Myocyte (in vitro differentiated cells): ENCODE data around the gene SCTR. TPM values are rescaled to one million over a fixed set of nuclear protein-coding genes. Genes with fewer than 3 reads are reported as not detected.

Source experiments
- DNase-seq: peaks from one replicate; pipeline ENCODE4 v3.0.0-alpha.2; 2012; ENCODE audit warnings: low read depth
- total RNA-seq: library from RNA; depleted of rRNA; stranded (reverse); fragments of >200 nt; gene quantifications from 2 replicates; pipeline ENCODE4 v1.2.3, GENCODE V29; 2014

SCTR gene
- total RNA-seq, 1 donor from 2014 or later: not detected

GRCh38 chr2:119475857-119476244 lies 48.4 kb downstream of the SCTR start:
- DNase-seq: no peak

- no peak for DNase-seq
These were observed 48.9 kb downstream of the SCTR start for GRCh38 chr2:119475225-119475856.

DNA sequence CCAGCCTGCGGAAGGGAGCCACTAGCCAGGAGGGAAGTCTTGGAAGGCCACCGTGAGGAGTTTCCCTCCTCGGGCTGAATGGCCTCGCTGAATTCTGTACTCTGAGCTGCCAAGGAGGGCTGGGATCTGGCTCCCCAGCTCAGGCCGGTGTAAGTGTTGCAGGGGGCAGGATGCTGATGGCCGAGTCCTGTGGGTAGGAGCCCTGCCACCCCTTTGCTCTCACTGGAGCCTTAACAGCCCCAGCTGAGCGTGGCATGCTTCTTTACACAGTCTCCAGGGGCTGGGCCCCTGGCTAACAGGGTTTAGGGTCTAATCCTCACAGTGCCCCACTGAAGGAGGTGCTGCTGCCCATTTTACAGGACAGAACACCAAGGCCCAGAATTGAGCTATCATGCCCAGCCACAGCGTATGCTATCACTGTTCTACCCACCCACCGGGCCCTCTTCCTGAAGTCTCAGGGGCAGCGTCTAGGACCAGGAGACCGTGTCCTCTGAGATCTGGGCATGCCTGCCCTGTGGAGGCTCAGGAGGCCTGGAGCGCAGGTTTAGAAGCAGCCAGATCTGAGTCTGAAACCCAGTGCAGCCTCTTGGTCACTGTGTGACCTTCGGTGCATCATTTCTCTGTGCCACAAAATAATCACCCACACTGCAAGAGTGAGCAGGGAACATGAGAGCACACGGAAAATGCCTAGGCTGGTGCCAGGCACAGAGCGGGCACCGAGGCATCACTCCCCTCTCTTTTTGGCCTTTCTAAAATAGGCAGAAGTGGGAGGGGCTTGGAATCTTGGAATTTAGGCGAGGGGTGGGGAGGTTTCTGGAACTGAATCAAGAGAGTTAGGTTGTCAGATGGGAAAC lies 49.7 kb downstream of the SCTR start:
- no peak for DNase-seq

DNA sequence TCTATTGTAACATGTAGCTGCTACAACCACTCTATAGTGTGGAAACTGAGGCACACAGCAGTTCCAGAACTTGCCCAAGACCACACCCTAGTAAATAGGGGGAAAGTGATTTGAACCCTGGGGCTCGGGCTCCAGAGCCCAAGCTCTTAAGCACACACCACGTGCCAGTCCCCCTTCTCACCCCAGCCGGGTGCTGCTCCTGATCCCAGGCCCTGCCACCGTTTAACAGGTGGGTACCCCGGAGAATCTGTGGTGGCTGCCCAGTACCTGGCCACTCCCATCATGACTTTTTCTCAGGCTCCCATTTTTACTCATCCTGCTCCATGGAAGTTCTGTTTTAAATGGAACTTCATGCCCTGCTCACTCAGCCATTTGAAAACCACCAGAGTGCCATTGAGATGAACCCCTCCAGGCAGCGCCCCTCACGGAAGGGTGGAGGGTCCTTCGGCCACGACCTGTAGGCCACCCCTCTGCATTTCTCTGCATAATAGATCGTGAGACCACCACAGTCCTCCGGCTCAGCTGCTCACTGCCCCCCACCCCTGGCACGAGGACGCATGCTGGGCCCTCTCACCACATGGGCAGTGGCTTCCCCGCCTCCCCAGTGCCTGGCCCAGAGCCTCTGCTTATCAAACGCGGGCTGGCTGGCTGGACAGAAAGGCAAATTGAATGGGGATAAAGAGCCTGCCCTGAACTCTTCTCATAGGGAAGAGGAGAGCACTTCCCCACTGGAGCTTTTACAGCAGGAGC lies 50.5 kb downstream of the SCTR start:
- no peak for DNase-seq

DNA sequence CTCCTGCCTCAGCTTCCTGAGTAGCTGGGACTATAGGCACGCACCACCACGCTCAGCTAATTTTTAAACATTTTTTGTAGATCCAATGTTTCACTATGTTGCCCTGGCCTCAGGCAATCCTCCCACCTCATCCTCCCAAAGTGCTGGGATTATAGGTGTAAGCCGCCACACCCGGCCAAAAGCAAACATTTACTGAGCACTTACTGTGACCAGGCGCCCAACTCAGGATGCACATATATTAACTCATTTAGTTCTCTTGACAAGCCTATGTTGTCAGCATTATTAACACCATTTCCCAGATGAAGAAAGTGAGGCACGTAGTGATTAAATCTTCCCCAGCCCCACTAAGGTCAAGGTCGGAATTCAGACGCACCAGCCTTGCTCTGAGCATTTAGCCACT lies 51.5 kb downstream of the SCTR start:
- no peak for DNase-seq

DNA sequence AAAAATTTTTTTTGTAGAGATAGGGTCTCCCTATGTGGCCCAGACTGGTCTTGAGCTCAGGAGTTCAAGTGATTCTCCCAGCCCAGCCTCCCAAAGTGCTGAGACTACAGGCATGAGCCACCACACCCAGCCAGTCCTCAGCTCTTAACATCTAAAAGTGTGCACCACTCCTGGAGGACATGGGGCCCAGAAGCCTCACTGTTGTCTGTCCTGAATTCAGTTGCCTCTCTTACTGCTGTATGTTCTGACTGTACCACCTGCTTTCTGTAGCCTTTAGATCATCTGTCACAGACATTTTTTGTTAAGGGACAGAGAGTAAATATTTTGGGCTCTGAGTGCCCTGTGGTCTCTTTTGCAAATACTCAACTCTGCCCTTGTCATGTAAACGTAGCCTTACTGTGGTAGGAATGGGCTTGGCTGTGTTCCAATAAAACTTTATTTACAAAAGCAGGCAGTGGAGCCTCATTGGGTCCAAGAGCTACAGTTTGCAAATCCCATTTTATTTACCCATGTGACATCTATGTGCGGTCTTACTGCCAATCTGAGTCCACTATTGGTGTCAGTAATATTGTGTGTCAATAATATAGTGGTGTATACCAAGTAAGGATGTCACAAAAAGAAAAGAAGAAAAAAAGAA lies 54.5 kb downstream of the SCTR start:
- DNase-seq: peak; percentile 10

- DNase-seq: no peak
These were observed 55.2 kb downstream of the SCTR start for GRCh38 chr2:119469131-119469530.

DNA sequence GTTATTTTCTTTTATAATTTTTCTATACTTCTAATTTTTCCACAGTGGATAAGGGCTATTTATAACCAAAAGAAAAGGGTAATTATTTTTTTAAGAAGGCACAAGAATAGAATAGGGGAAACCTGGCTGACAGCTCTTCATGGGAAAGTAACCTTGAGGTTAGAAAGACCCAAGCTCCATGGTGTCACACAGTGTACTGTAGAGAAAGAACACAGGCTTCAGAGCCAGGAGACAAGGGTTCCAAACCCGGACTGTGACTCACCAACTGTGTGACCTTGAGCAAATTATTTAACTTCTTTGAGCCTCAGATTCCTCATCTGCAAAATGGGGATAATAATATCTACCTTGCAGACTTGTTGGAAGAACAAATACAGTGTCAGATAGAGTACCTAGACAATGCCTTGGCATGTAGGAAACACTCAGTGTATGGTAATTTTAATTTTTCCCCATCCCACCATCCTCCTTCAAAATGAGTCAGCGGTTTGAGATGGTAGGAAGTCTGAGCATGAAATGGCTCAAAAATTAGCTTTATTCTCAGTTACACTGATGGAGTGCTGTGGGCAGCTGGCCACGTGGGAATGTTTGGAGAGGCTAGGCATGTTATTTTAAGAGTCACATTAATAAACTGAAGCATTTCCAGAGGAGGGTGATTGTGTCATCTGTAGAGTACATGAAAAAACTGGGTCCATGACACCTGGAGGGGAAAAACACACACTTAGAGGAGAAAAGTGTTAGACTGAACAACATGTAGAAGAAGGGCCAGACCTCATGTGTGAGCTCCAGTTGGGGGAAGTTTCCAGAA lies 55.9 kb downstream of the SCTR start:
- DNase-seq: peak; percentile 34

DNA sequence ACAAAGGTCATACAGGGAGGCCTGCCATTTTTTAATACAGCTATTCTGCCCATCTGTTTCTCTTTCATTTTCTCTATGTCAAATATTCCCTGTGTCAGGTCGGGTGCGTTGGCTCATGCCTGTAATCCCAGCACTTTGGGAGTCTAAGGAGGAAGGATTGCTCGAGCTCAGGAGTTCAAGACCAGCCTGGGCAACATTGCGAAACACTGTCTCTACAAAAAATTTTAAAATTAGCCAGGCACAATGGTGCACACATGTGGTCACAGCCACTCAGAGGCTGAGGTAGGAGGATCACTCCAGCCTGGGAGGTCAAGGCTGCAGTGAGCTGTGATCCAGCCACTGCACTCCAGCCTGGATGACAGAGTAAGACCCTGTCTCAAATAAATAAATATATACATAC lies 57.9 kb downstream of the SCTR start:
- no peak for DNase-seq

GRCh38 chr2:119465687-119466086 lies 58.6 kb downstream of the SCTR start:
- DNase-seq: no peak

- DNase-seq: no peak
These were observed 59.3 kb downstream of the SCTR start for GRCh38 chr2:119464981-119465380.

GRCh38 chr2:119463990-119464389 lies 60.3 kb downstream of the SCTR start:
- peak; percentile 57 for DNase-seq

DNA sequence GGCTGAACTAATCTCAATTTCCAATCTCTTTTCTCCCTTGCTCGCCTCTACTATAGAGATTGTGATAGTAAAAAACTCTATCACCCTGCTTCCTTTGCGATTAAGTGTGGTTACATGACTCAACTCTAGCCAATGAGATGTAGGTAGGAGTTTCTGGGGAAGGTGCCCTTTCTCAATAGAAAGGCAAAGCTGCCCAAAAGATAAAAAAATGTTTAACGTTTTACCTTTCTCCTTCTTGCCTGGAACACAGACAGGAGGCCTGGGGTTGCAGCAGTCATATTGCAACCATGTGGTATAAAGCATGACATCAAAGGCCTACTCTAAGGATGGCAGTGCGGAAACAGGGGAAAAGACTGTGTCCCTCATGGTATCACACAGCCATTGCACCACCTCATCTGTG lies 61.1 kb downstream of the SCTR start:
- no peak for DNase-seq

- no peak for DNase-seq
These were observed 61.7 kb downstream of the SCTR start for GRCh38 chr2:119462574-119462973.

GRCh38 chr2:119461811-119462210 lies 62.5 kb downstream of the SCTR start:
- DNase-seq: no peak

DNA sequence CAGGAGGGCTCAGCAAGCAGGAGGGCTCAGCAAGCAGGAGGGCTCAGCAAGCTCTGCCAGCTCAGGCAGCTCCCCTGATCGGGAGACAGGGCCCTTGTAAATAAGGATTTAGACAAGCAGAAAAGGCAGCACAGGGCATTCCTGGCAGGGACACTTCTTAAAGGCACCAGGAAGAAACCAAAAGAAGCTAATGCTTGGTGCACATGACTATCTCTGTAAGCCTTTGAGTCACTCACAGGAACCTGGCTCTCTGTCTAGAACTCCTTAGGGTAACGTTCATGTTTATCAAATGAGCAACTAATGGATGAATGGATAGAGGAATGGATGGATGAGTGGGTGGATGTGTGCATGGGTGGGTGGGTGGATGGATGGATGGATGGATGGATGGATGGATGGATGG lies 64.2 kb downstream of the SCTR start:
- no peak for DNase-seq

DNA sequence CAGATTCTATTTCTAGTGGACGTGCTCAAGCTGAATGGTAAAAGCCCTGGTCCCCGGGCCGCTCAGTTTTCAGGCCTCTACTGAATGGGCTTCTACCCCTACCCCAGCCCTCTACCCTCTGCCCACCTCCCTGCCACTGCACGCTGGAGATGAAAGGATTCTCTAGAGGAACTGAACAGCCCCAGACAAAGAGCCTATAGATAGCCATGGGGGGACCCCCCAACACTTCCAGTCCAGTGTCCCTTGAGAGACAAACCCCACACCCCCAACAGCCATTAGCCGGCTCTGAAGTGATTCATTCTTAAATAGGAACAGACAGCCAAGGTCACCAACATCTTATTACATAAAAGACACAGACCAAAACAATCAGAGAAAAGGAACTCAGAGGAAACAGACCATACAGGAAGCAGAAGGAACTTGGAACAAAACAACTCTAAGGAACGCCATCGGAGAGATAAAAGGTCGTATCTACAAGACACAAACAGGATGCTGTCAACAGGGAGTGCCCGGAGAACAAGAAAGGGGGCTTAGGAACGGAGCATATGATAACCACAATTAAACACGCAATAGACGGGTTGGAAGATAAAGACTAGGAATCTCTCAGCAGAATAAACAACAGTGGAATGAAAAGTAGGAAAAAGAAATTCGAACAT lies 69.1 kb downstream of the SCTR start:
- no peak for DNase-seq

DNA sequence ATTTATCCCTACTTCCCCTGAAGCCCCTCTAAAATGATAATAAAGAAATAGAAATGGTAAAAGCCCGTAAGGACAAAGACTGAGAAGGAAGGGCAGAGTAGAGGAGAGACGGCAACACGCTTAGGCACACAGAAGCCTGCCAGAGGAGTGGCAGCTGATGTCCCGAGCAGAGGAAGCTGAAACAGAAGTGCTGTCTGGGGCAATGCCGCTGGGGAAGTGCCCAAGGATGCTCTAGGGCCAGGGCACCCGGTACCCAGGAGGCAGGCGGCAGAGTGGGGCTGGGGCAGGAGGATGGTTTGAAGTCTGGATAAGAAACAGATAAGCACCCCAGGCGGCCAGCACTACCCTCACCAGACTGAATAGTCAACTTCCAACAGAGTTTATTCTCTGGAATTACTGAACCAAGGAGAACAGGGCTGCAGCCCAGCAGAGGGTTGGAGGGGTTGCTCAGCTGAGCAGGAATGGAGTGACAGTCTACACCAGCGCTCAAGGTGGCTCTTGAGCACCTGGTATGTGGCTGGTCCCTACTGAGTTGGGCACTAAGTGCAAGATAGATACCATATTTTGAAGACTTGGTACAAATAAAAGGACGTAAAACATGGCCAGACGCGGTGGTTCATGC lies 70.2 kb downstream of the SCTR start:
- DNase-seq: no peak

GRCh38 chr2:119451336-119452050 lies 72.8 kb downstream of the SCTR start:
- no peak for DNase-seq
